ENCODE data around the gene CAPZB. TPM values are rescaled to one million over a fixed set of nuclear protein-coding genes. Genes with fewer than 3 reads are reported as not detected.

The CAPZB gene
- total RNA-seq, 1 donor from 2014 or later = 217 TPM

GRCh38 chr1:19360843-19361610 lies 124.3 kb downstream of the CAPZB start:
- Histone ChIP-seq H3K9me3 (replicated peaks) (no peaks in the 10 kb centered on the region), H3K4me3 (no peak overlapping the region), H3K27me3 (ENCODE audit: low read depth) (no peaks in the 10 kb centered on the region), H3K27ac (replicated peaks) (no peak overlapping the region), H3K36me3 (peaks cover 17% of the 10 kb centered on the region), H3K4me1 (peaks cover 31% of the 10 kb centered on the region)
- no peak for TF ChIP-seq CTCF (IDR thresholded peaks at IDR 0.05; ENCODE audit: borderline replicate concordance)
- intact Hi-C loops (cut with micrococcal nuclease) = no loop called here
- DNase-seq = no peak

GRCh38 chr1:19360432-19360831 lies 124.9 kb downstream of the CAPZB start:
- no peak overlapping the region for H3K4me3 ChIP-seq
- no peak overlapping the region for H3K27ac ChIP-seq (replicated peaks)
- TF ChIP-seq CTCF (IDR thresholded peaks at IDR 0.05; ENCODE audit: borderline replicate concordance) = no peak
- no peak for DNase-seq
- no peaks in the 10 kb centered on the region for H3K9me3 ChIP-seq (replicated peaks)
- H3K36me3 ChIP-seq = peaks cover 23% of the 10 kb centered on the region
- peaks cover 27% of the 10 kb centered on the region for H3K4me1 ChIP-seq
- intact Hi-C loops (cut with micrococcal nuclease) = no loop called here
- H3K27me3 ChIP-seq (ENCODE audit: low read depth) = no peaks in the 10 kb centered on the region

- TF ChIP-seq CTCF (IDR thresholded peaks at IDR 0.05; ENCODE audit: borderline replicate concordance) = no peak
- Histone ChIP-seq H3K27ac (replicated peaks) (no peak overlapping the region), H3K36me3 (peaks cover 27% of the 10 kb centered on the region), H3K4me3 (no peak overlapping the region), H3K9me3 (replicated peaks) (no peaks in the 10 kb centered on the region), H3K27me3 (ENCODE audit: low read depth) (no peaks in the 10 kb centered on the region), H3K4me1 (peaks cover 27% of the 10 kb centered on the region)
- DNase-seq = no peak
- intact Hi-C loops (cut with micrococcal nuclease) = no loop called here
Measured at GRCh38 chr1:19360016-19360415, 125.3 kb downstream of the CAPZB start.

GRCh38 chr1:19359357-19359756 lies 126.0 kb downstream of the CAPZB start:
- no peak for TF ChIP-seq CTCF (IDR thresholded peaks at IDR 0.05; ENCODE audit: borderline replicate concordance)
- H3K4me1 ChIP-seq = peaks cover 24% of the 10 kb centered on the region
- peaks cover 30% of the 10 kb centered on the region for H3K36me3 ChIP-seq
- no peak overlapping the region for H3K27ac ChIP-seq (replicated peaks)
- DNase-seq = no peak
- intact Hi-C loops (cut with micrococcal nuclease) = no loop called here
- no peaks in the 10 kb centered on the region for H3K27me3 ChIP-seq (ENCODE audit: low read depth)
- no peaks in the 10 kb centered on the region for H3K9me3 ChIP-seq (replicated peaks)
- H3K4me3 ChIP-seq = no peak overlapping the region

GRCh38 chr1:19358710-19359109 lies 126.6 kb downstream of the CAPZB start:
- Histone ChIP-seq H3K4me3 (no peak overlapping the region), H3K4me1 (peaks cover 17% of the 10 kb centered on the region), H3K9me3 (replicated peaks) (no peaks in the 10 kb centered on the region), H3K27ac (replicated peaks) (no peak overlapping the region), H3K27me3 (ENCODE audit: low read depth) (no peaks in the 10 kb centered on the region), H3K36me3 (peaks cover 37% of the 10 kb centered on the region)
- TF ChIP-seq CTCF (IDR thresholded peaks at IDR 0.05; ENCODE audit: borderline replicate concordance) = no peak
- no peak for DNase-seq
- intact Hi-C loops (cut with micrococcal nuclease) = no loop called here
